Liver (tissue), 9 donors: ENCODE measurements around the gene ZPBP2. TPM values are rescaled to one million over a fixed set of nuclear protein-coding genes. Genes with fewer than 3 reads are reported as not detected.

Experiments
- DNase-seq: peaks from one replicate; pipeline ENCODE4 v3.0.0-alpha.2; 2017; ENCODE audit warnings: low spot score
- H3K27ac ChIP-seq, 2 donors: one replicate each; pipeline ENCODE4 v1.7.0; 2013; ENCODE audit warnings: inconsistent platforms in 2 of 2, low read length in 2 of 2, control low read depth in 1 of 2, low read depth in 1 of 2, mild to moderate bottlenecking in 1 of 2
- H3K27me3 ChIP-seq, 4 donors: one replicate each; pipeline versions ENCODE4 v1.6.1 to v1.7.0; 2013; ENCODE audit warnings: low read length in 3 of 4, inconsistent platforms in 1 of 4, mild to moderate bottlenecking in 1 of 4, moderate library complexity in 1 of 4; ENCODE audit not compliant: control insufficient read depth in 4 of 4, insufficient read depth in 4 of 4
- H3K36me3 ChIP-seq, 4 donors: one replicate each; pipeline versions ENCODE4 v1.6.1 to v1.7.0; 2013; ENCODE audit warnings: low read length in 3 of 4, mild to moderate bottlenecking in 3 of 4, low read depth in 1 of 4, moderate library complexity in 1 of 4; ENCODE audit not compliant: control insufficient read depth in 4 of 4, insufficient read depth in 3 of 4
- H3K4me1 ChIP-seq, 4 donors: one replicate each; pipeline versions ENCODE4 v1.6.1 to v1.7.0; 2013; ENCODE audit warnings: low read length in 3 of 4, mild to moderate bottlenecking in 3 of 4, moderate library complexity in 1 of 4; ENCODE audit not compliant: control insufficient read depth in 4 of 4, insufficient read depth in 4 of 4
- H3K4me3 ChIP-seq, 3 donors: one replicate each; pipeline versions ENCODE4 v1.6.1 to v1.7.0; 2013; ENCODE audit warnings: low read length in 3 of 3, control low read depth in 1 of 3, low read depth in 1 of 3, mild to moderate bottlenecking in 1 of 3
- H3K9ac ChIP-seq, 2 donors: one replicate each; pipeline ENCODE4 v1.7.0; 2013; ENCODE audit warnings: low read length in 2 of 2, mild to moderate bottlenecking in 2 of 2, moderate library complexity in 2 of 2, control low read depth in 1 of 2, low read depth in 1 of 2
- H3K9me3 ChIP-seq, 4 donors: one replicate each; pipeline versions ENCODE4 v1.6.1 to v1.7.0; 2013; ENCODE audit warnings: low read length in 3 of 4; ENCODE audit not compliant: control insufficient read depth in 4 of 4
- EGR1 ChIP-seq, 2 donors: IDR thresholded peaks; 2 replicates each; pipeline ENCODE4 v1.6.1; 2016 to 2018; ENCODE audit warnings: antibody characterized with exemption in 2 of 2, low read depth in 2 of 2
- FOXA1 ChIP-seq: IDR thresholded peaks from 2 replicates; pipeline ENCODE4 v1.6.1; 2016; ENCODE audit warnings: antibody characterized with exemption
- GABPA ChIP-seq, 2 donors: IDR thresholded peaks in 1 of 2; conservative IDR thresholded peaks in 1 of 2; 2 replicates each; pipeline ENCODE4 v1.6.1; 2016; ENCODE audit warnings: antibody characterized with exemption in 2 of 2, mild to moderate bottlenecking in 1 of 2, moderate library complexity in 1 of 2
- HNF4A ChIP-seq, 2 donors: conservative IDR thresholded peaks; 2 replicates each; pipeline ENCODE4 v1.6.1; 2016; ENCODE audit warnings: antibody characterized with exemption in 2 of 2, mild to moderate bottlenecking in 2 of 2
- HNF4G ChIP-seq: IDR thresholded peaks from 2 replicates; pipeline ENCODE4 v1.6.1; 2016; ENCODE audit warnings: antibody characterized with exemption
- JUND ChIP-seq, 2 donors: IDR thresholded peaks; 2 replicates each; pipeline ENCODE4 v1.6.1; 2016; ENCODE audit warnings: antibody characterized with exemption in 2 of 2
- NR2F2 ChIP-seq: IDR thresholded peaks from 2 replicates; pipeline ENCODE4 v1.6.1; 2016; ENCODE audit warnings: antibody characterized with exemption
- RAD21 ChIP-seq, 2 donors: IDR thresholded peaks; 2 replicates each; pipeline ENCODE4 v1.6.1; 2016; ENCODE audit warnings: antibody characterized with exemption in 2 of 2, mild to moderate bottlenecking in 2 of 2
- REST ChIP-seq: IDR thresholded peaks from 2 replicates; pipeline ENCODE4 v1.6.1; 2016; ENCODE audit warnings: antibody characterized with exemption, mild to moderate bottlenecking
- RXRA ChIP-seq, 2 donors: IDR thresholded peaks; 2 replicates each; pipeline ENCODE4 v1.6.1; 2017 to 2018; ENCODE audit warnings: antibody characterized with exemption in 2 of 2, mild to moderate bottlenecking in 1 of 2
- SP1 ChIP-seq: IDR thresholded peaks from 2 replicates; pipeline ENCODE4 v1.6.1; 2018; ENCODE audit warnings: antibody characterized with exemption, mild to moderate bottlenecking
- TAF1 ChIP-seq: conservative IDR thresholded peaks from 2 replicates; pipeline ENCODE4 v1.6.1; 2016; ENCODE audit warnings: antibody characterized with exemption, mild to moderate bottlenecking
- YY1 ChIP-seq: IDR thresholded peaks from 2 replicates; pipeline ENCODE4 v1.6.1; 2016; ENCODE audit warnings: antibody characterized with exemption, mild to moderate bottlenecking
- ZBTB33 ChIP-seq: IDR thresholded peaks from 2 replicates; pipeline ENCODE4 v1.6.1; 2016; ENCODE audit warnings: antibody characterized with exemption
- WGBS: extraction: QIAGEN DNeasy Blood & Tissue Kit; methylation state at CpG from one replicate; pipeline ENCODE4 v1.1.7; 2013; 5-methylcytosine and 5-hydroxymethylcytosine counted together
- polyA plus RNA-seq, 2 donors: library from polyadenylated mRNA; stranded (reverse) in 1 of 2; unstranded in 1 of 2; fragments of 200-250 nt in 1 of 2; fragments of >200 nt in 1 of 2; fragmentation: Nextera tagmentation in 1 of 2; extraction: Ambion mirVana in 1 of 2; gene quantifications; one replicate each; pipeline versions ENCODE4 v1.2.1 to v1.2.3, GENCODE V29; 2013 to 2015
- total RNA-seq, 2 donors: library from RNA; depleted of rRNA; stranded (reverse); fragments of >200 nt; gene quantifications; one replicate each; pipeline ENCODE4 v1.2.3, GENCODE V29; 2014
- TF ChIP-seq, protein P1 (sequence below): IDR thresholded peaks from 2 replicates; pipeline ENCODE4 v1.6.1; 2016; ENCODE audit warnings: antibody characterized with exemption
- TF ChIP-seq, protein P2 (sequence below): IDR thresholded peaks from 2 replicates; pipeline ENCODE4 v1.6.1; 2016; ENCODE audit warnings: antibody characterized with exemption
- donor health status: healthy.
- donor health status: healthy.
- donor health status: healthy.
- donor health status: healthy.
- donor health status: healthy.

ZPBP2 gene
- total and polyA plus RNA-seq, 4 donors: not detected

DNA sequence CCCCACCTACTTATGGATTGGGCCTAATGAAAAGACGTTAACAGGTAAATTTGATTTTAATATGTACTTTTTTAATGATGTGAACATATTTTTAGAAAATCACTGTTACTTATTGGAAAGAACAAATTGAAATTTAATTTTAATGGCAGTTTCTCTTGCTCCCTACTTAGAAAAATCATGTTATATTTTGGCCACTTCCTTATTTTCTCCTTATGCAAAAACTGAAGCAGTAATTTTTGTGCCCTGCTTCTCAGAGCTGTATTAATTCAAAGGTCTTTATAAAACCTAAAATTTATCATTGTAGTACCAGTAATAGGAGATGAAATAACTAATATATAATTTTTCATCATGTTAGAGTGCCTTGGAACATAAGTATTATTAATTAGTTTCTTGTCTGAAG, 2.8 kb downstream of the ZPBP2 start:
- no peak for TF ChIP-seq RAD21 (IDR thresholded peaks at IDR 0.05)
- no peak for TF ChIP-seq EGR1 (IDR thresholded peaks at IDR 0.05; ENCODE audit: low read depth in 2 of 2)
- no peak for TF ChIP-seq NR2F2
- TF ChIP-seq YY1: no peak
- TF ChIP-seq GABPA (IDR thresholded peaks at IDR 0.05 in 1 of 2, conservative IDR thresholded peaks at IDR 0.05 in 1 of 2): no peak
- no peak for TF ChIP-seq JUND (IDR thresholded peaks at IDR 0.05)
- TF ChIP-seq HNF4A (conservative IDR thresholded peaks at IDR 0.05): no peak
- no peak for TF ChIP-seq RXRA (IDR thresholded peaks at IDR 0.05)
- TF ChIP-seq SP1: no peak
- DNase-seq: no peak
- 94% methylated on average over 1 of the region's 1 CpG for WGBS
- no peak overlapping the region for H3K4me3 ChIP-seq
- H3K9ac ChIP-seq: no peak overlapping the region
- no peaks in the 10 kb centered on the region for H3K27me3 ChIP-seq
- no peak overlapping the region for H3K27ac ChIP-seq
- H3K9me3 ChIP-seq: no peaks in the 10 kb centered on the region
- no peaks in the 10 kb centered on the region for H3K36me3 ChIP-seq
- H3K4me1 ChIP-seq: peaks cover 0 to 4% (median under 1%) of the 10 kb centered on the region in 4 donors

DNA sequence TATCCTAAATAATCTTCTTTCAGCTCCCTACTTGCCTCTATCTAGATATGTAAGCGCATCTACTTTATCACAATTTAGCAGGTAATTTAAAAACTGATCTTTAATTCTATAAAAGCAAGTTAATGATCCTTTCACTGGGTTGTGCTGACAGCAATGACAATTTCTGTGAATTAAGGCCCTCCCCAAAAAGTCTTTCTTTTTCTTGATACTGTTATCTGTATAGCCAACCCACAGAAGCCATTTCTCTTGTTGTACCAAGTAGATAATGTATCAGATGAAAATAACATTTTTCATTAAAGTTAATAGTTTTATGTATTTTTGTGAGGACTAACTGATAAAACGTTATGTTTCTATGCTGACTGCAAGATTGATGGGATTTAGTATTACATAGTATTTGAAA, 3.8 kb downstream of the ZPBP2 start:
- Histone ChIP-seq H3K36me3 (no peaks in the 10 kb centered on the region), H3K27ac (no peak overlapping the region), H3K27me3 (no peaks in the 10 kb centered on the region), H3K9me3 (no peaks in the 10 kb centered on the region), H3K4me1 (peaks cover 0 to 4% (median under 1%) of the 10 kb centered on the region in 4 donors), H3K4me3 (no peak overlapping the region), H3K9ac (no peak overlapping the region)
- no peak for DNase-seq
- WGBS: 89% methylated on average over 2 of the region's 2 CpGs
- TF ChIP-seq SP1 (no peak), GABPA (IDR thresholded peaks at IDR 0.05 in 1 of 2, conservative IDR thresholded peaks at IDR 0.05 in 1 of 2) (no peak), TAF1 (no peak), EGR1 (IDR thresholded peaks at IDR 0.05; ENCODE audit: low read depth in 2 of 2) (no peak), YY1 (no peak), FOXA1 (no peak), RAD21 (IDR thresholded peaks at IDR 0.05) (no peak), RXRA (IDR thresholded peaks at IDR 0.05) (no peak), ZBTB33 (no peak), NR2F2 (no peak), REST (no peak), HNF4A (conservative IDR thresholded peaks at IDR 0.05) (no peak), HNF4G (no peak)
- TF ChIP-seq, protein P1, sequence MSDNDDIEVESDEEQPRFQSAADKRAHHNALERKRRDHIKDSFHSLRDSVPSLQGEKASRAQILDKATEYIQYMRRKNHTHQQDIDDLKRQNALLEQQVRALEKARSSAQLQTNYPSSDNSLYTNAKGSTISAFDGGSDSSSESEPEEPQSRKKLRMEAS: no peak
- TF ChIP-seq, protein P2, sequence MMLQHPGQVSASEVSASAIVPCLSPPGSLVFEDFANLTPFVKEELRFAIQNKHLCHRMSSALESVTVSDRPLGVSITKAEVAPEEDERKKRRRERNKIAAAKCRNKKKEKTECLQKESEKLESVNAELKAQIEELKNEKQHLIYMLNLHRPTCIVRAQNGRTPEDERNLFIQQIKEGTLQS: no peak
